Ishikawa (cell line): Measurements from ENCODE around the gene RAB11FIP5.

Source experiments
- CEBPB ChIP-seq: IDR thresholded peaks from 2 replicates; pipeline ENCODE4 v1.6.1; 2012
- CREB1 ChIP-seq: IDR thresholded peaks from 2 replicates; pipeline ENCODE4 v1.6.1; 2012; ENCODE audit warnings: low read depth
- EGR1 ChIP-seq: IDR thresholded peaks from 2 replicates; pipeline ENCODE4 v1.6.1; 2012
- EP300 ChIP-seq: IDR thresholded peaks from 2 replicates; pipeline ENCODE4 v1.6.1; 2012; ENCODE audit warnings: borderline replicate concordance
- FOXM1 ChIP-seq: IDR thresholded peaks from 2 replicates; pipeline ENCODE4 v1.6.1; 2012; ENCODE audit warnings: low read depth, borderline replicate concordance
- MAX ChIP-seq: IDR thresholded peaks from 2 replicates; pipeline ENCODE4 v1.6.1; 2012
- NFIC ChIP-seq: IDR thresholded peaks from 2 replicates; pipeline ENCODE4 v1.6.1; 2012
- RAD21 ChIP-seq: IDR thresholded peaks from 2 replicates; pipeline ENCODE4 v1.6.1; 2012; ENCODE audit warnings: low read depth
- REST ChIP-seq: IDR thresholded peaks from 2 replicates; pipeline ENCODE4 v1.6.1; 2012; ENCODE audit warnings: low read depth, mild to moderate bottlenecking
- TAF1 ChIP-seq: IDR thresholded peaks from 2 replicates; pipeline ENCODE4 v1.6.1; 2012; ENCODE audit warnings: low read depth, mild to moderate bottlenecking
- TCF12 ChIP-seq: IDR thresholded peaks from 2 replicates; pipeline ENCODE4 v1.6.1; 2012; ENCODE audit warnings: low read depth
- TEAD4 ChIP-seq: IDR thresholded peaks from 2 replicates; pipeline ENCODE4 v1.6.1; 2012
- USF1 ChIP-seq: IDR thresholded peaks from 2 replicates; pipeline ENCODE4 v1.6.1; 2012
- YY1 ChIP-seq: IDR thresholded peaks from 2 replicates; pipeline ENCODE4 v1.6.1; 2012; ENCODE audit warnings: low read depth
- ZBTB7A ChIP-seq: IDR thresholded peaks from 2 replicates; pipeline ENCODE4 v1.6.1; 2012; ENCODE audit warnings: low read depth

Gene RAB11FIP5

GRCh38 chr2:73110168-73111072 is 2.3 kb downstream of the RAB11FIP5 start:
- TF ChIP-seq NFIC (no peak), EGR1 (no peak), CEBPB (no peak), TAF1 (no peak), REST (no peak), ZBTB7A (no peak), YY1 (no peak), MAX (no peak), TEAD4 (no peak), USF1 (no peak), FOXM1 (no peak), EP300 (no peak), CREB1 (no peak), RAD21 (no peak), TCF12 (no peak)

- TF ChIP-seq RAD21 (no peak), MAX (no peak), REST (no peak), USF1 (no peak), YY1 (no peak), EP300 (no peak), TEAD4 (no peak), EGR1 (no peak), CEBPB (no peak), FOXM1 (no peak), ZBTB7A (no peak), TCF12 (no peak)
Observed at GRCh38 chr2:73109431-73110167, 3.1 kb downstream of the RAB11FIP5 start.

- TF ChIP-seq REST (no peak), RAD21 (no peak), TEAD4 (no peak)
Observed at GRCh38 chr2:73107211-73107926, 5.4 kb downstream of the RAB11FIP5 start.

GRCh38 chr2:73106791-73107190 is 6.0 kb downstream of the RAB11FIP5 start:
- no peak for TF ChIP-seq EP300
- TF ChIP-seq CEBPB: no peak
- no peak for TF ChIP-seq USF1
- TF ChIP-seq FOXM1: no peak
- no peak for TF ChIP-seq TCF12
- no peak for TF ChIP-seq RAD21
- no peak for TF ChIP-seq NFIC
- TF ChIP-seq REST: no peak
- TF ChIP-seq ZBTB7A: no peak
- TF ChIP-seq MAX: no peak
- TF ChIP-seq YY1: no peak
- TF ChIP-seq EGR1: no peak
- TF ChIP-seq CREB1: no peak
- TF ChIP-seq TAF1: no peak
- TF ChIP-seq TEAD4: no peak
